22Rv1 (cell line): ENCODE data around the gene IL25.

Experiments
- H3K27ac ChIP-seq: fragments of 450-650 bp; 2 replicates; pipeline ENCODE4 v1.5.1; 2017
- CTCF ChIP-seq: fragments of 450-650 bp; IDR thresholded peaks from 2 replicates; pipeline ENCODE4 v1.5.1; 2017; ENCODE audit warnings: mild to moderate bottlenecking
- ZFX ChIP-seq: fragments of 450-650 bp; IDR thresholded peaks from 2 replicates; pipeline ENCODE4 v1.6.1; 2017; ENCODE audit warnings: antibody characterized with exemption, borderline replicate concordance

IL25 gene

GRCh38 chr14:23335623-23336022, 37.0 kb upstream of the IL25 start:
- no peak overlapping the region for H3K27ac ChIP-seq
- TF ChIP-seq ZFX, result no peak
- TF ChIP-seq CTCF, result no peak

- no peak overlapping the region for H3K27ac ChIP-seq
- no peak for TF ChIP-seq ZFX
- no peak for TF ChIP-seq CTCF
These were observed 32.9 kb upstream of the IL25 start for GRCh38 chr14:23339506-23340268.

- H3K27ac ChIP-seq, result no peak overlapping the region
- TF ChIP-seq ZFX, result no peak
- no peak for TF ChIP-seq CTCF
These were observed 28.1 kb upstream of the IL25 start for GRCh38 chr14:23344481-23344880.

- no peak overlapping the region for H3K27ac ChIP-seq
- no peak for TF ChIP-seq ZFX
- no peak for TF ChIP-seq CTCF
These were observed 26.5 kb upstream of the IL25 start for GRCh38 chr14:23345987-23346692.

- H3K27ac ChIP-seq, result no peak overlapping the region
- no peak for TF ChIP-seq CTCF
- no peak for TF ChIP-seq ZFX
These were observed 25.8 kb upstream of the IL25 start for GRCh38 chr14:23346693-23347405.

GRCh38 chr14:23347406-23348296, 25.0 kb upstream of the IL25 start:
- TF ChIP-seq CTCF, result no peak
- no peak for TF ChIP-seq ZFX
- H3K27ac ChIP-seq, result no peak overlapping the region
